ENCODE data around the gene LRRN2. TPM values are rescaled to one million over a fixed set of nuclear protein-coding genes. Genes with fewer than 3 reads are reported as not detected.

LRRN2 gene
- total RNA-seq, 1 donor from 2014 or later = not detected

DNA sequence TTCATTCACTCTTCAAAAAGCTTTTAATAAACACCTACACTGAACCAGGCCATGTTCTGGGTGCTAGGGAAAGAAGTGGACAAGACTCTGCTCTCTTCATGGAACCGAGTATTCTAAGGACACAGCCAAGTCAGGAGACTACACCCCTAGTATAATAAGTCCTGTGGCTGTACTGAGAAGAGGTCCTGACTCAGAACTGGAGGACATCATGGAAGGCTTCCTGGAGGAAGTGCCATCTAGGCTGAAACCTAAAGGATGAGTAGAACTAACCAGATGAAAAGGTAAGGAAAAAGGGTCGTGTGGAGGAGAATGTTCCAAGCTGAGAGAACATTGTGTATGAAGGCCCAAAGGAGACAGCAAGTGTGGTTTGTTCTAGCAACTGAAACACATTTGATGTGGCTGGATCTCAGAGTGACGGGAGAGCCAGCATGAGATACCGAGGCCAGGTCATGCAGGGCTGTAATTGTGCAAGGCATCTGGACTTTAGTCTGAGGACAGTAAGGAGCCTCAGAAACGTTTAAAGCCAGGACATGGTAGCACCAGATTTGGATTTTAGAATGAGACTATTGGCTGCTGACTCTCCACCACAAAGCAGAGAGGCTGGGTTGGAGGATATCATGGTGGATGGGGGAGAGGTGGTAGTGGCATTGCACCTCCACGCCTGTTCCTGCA, 82.5 kb downstream of the LRRN2 start:
- no peak overlapping the region for H3K4me3 Mint-ChIP-seq

DNA sequence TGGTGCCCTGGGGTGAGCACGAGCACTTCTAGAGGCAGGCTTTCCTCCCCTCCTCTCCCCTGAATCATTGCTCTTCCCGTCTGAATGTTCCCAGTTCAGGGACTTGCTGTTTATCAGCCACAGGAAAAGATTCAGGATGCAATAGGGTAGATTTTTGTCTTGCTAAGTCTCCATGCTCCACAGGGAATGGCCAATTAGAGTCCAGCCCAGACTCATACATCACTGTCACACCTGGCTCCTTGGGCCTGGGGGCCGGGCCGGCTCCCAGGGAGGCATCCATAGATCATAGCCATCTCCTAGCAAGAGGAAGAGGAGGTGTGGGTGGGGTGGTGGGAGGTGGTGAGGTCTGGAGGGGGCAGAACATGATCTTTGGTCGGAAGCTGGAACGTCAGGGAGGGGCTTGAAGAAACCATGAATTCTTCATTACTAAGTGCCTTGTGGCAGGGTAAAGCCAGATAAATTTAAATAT, 83.4 kb downstream of the LRRN2 start:
- intact Hi-C loops (cut with micrococcal nuclease) = no loop called here
- ATAC-seq (ENCODE audit: low read depth) (no peak), DNase-seq (no peak)
- ChIA-PET POLR2A (no interaction called here), CTCF (no interaction called here)
- H3K4me1 Mint-ChIP-seq = peaks cover 11% of the 10 kb centered on the region
- H3K9me3 Mint-ChIP-seq = no peaks in the 10 kb centered on the region
- H3K27ac Mint-ChIP-seq = no peak overlapping the region
- no peak overlapping the region for H3K4me3 Mint-ChIP-seq
- H3K36me3 Mint-ChIP-seq (ENCODE audit: low read depth) = peaks cover 19% of the 10 kb centered on the region
- H3K27me3 Mint-ChIP-seq = no peaks in the 10 kb centered on the region
- TF ChIP-seq, protein P1, sequence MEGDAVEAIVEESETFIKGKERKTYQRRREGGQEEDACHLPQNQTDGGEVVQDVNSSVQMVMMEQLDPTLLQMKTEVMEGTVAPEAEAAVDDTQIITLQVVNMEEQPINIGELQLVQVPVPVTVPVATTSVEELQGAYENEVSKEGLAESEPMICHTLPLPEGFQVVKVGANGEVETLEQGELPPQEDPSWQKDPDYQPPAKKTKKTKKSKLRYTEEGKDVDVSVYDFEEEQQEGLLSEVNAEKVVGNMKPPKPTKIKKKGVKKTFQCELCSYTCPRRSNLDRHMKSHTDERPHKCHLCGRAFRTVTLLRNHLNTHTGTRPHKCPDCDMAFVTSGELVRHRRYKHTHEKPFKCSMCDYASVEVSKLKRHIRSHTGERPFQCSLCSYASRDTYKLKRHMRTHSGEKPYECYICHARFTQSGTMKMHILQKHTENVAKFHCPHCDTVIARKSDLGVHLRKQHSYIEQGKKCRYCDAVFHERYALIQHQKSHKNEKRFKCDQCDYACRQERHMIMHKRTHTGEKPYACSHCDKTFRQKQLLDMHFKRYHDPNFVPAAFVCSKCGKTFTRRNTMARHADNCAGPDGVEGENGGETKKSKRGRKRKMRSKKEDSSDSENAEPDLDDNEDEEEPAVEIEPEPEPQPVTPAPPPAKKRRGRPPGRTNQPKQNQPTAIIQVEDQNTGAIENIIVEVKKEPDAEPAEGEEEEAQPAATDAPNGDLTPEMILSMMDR (IDR thresholded peaks at IDR 0.05) = no peak

More for the DNA sequence above, 82.5 kb downstream of the LRRN2 start:
- H3K27ac Mint-ChIP-seq = no peak overlapping the region
- H3K36me3 Mint-ChIP-seq (ENCODE audit: low read depth) = peaks cover 16% of the 10 kb centered on the region
- peaks cover 9% of the 10 kb centered on the region for H3K4me1 Mint-ChIP-seq
- intact Hi-C loops (cut with micrococcal nuclease) = no loop called here
- no peak for ATAC-seq (ENCODE audit: low read depth)
- no peaks in the 10 kb centered on the region for H3K9me3 Mint-ChIP-seq
- CTCF ChIA-PET = no interaction called here
- H3K27me3 Mint-ChIP-seq = peaks cover 4% of the 10 kb centered on the region
- no peak for DNase-seq
- POLR2A ChIA-PET = no interaction called here
- TF ChIP-seq, protein P1 (IDR thresholded peaks at IDR 0.05) = no peak

DNA sequence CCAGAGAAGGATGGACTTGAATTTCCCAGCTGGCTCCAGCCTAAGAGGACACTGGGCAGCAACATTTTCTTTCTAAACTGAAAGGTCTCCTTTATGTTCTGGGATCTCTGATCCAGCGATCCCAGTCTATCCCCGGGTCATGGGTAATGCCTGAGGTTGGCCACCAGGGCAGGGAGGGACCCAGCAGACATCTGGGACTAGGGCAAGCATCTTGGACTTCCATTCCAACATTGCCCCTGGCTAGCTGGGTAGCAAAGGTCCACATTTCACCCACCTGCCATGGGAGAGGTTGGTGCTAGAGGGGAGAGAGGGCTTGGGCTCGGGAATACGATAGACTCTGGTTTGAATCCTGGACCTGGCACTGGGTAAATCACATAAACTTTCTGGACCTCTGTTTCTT, 84.6 kb downstream of the LRRN2 start:
- intact Hi-C loops (cut with micrococcal nuclease) = no loop called here
- H3K27ac Mint-ChIP-seq = no peak overlapping the region
- no peak overlapping the region for H3K4me3 Mint-ChIP-seq
- peaks cover 11% of the 10 kb centered on the region for H3K4me1 Mint-ChIP-seq
- DNase-seq = no peak
- CTCF ChIA-PET = no interaction called here
- POLR2A ChIA-PET = no interaction called here
- no peaks in the 10 kb centered on the region for H3K9me3 Mint-ChIP-seq
- ATAC-seq (ENCODE audit: low read depth) = no peak
- TF ChIP-seq, protein P1 (IDR thresholded peaks at IDR 0.05) = no peak
- H3K36me3 Mint-ChIP-seq (ENCODE audit: low read depth) = peaks cover 26% of the 10 kb centered on the region
- no peaks in the 10 kb centered on the region for H3K27me3 Mint-ChIP-seq

DNA sequence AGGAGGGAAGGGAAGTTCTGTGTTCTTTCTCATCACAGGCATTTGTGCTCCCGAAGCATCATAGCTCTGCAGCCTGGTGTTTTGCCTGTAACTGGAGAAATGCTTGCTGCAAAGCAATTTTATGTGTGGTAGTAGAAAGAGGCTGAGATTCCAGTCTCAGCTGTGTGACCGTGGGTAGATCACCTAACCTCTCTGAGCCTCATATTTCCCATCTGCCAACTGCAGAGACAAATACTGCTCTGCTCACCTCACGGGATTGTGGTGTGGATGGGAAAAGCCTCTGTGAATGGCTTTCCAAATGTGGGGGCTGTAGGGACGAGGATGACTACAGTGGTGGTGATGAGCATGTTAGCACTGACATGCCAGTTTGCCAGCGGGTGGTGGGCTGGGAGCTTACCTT, 85.3 kb downstream of the LRRN2 start:
- ChIA-PET POLR2A (no interaction called here), CTCF (no interaction called here)
- no peak for ATAC-seq (ENCODE audit: low read depth)
- TF ChIP-seq, protein P1 (IDR thresholded peaks at IDR 0.05) = no peak
- no peaks in the 10 kb centered on the region for H3K27me3 Mint-ChIP-seq
- no peak overlapping the region for H3K4me3 Mint-ChIP-seq
- no peak for DNase-seq
- intact Hi-C loops (cut with micrococcal nuclease) = no loop called here
- peaks cover 31% of the 10 kb centered on the region for H3K36me3 Mint-ChIP-seq (ENCODE audit: low read depth)
- peaks cover 11% of the 10 kb centered on the region for H3K4me1 Mint-ChIP-seq
- H3K9me3 Mint-ChIP-seq = no peaks in the 10 kb centered on the region
- H3K27ac Mint-ChIP-seq = no peak overlapping the region

DNA sequence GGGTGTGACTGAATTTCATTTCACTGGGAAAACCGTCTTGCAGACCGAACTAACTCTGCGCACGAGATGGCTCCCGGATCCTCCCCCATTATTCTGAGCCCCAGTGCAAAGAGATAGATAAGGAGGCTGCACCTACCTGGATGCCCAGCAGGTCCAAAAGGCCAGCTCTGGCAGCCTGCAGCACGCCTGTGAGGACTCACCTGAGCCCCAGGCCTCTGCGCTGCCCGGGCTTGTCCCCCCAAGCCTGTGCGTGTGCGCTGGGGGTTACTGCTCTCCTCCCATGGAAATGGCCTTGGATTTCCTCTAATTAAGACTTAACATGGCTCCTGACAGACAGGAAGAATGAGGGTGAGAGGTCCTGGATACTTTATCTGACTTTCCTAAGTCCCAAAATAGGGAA, 85.9 kb downstream of the LRRN2 start:
- ATAC-seq (ENCODE audit: low read depth) (no peak), DNase-seq (no peak)
- no peaks in the 10 kb centered on the region for H3K27me3 Mint-ChIP-seq
- H3K4me1 Mint-ChIP-seq = peaks cover 11% of the 10 kb centered on the region
- POLR2A ChIA-PET = no interaction called here
- H3K9me3 Mint-ChIP-seq = no peaks in the 10 kb centered on the region
- H3K36me3 Mint-ChIP-seq (ENCODE audit: low read depth) = peaks cover 31% of the 10 kb centered on the region
- TF ChIP-seq, protein P1 (IDR thresholded peaks at IDR 0.05) = no peak
- H3K4me3 Mint-ChIP-seq = no peak overlapping the region
- H3K27ac Mint-ChIP-seq = no peak overlapping the region
- intact Hi-C loops (cut with micrococcal nuclease) = no loop called here
- CTCF ChIA-PET = no interaction called here
